Stimulated activated CD4-positive, alpha-beta T cell treated with anti-CD3 and anti-CD28 coated beads, Interleukin-1b, Interleukin-23, amount 100 ng/mL, for 1 hour (primary cell): ENCODE measurements around the gene KRTAP5-11.
"Not testable (repeated sequence)": the region's sequence is repeated elsewhere in the genome, so short reads cannot be mapped to it uniquely, and the experiment has no call there.

ENCODE experiments used
- DNase-seq, 2 donors: peaks; one replicate each; pipeline ENCODE4 v3.0.0-alpha.2; 2020; ENCODE audit warnings: low read depth in 2 of 2

The KRTAP5-11 gene, protein sequence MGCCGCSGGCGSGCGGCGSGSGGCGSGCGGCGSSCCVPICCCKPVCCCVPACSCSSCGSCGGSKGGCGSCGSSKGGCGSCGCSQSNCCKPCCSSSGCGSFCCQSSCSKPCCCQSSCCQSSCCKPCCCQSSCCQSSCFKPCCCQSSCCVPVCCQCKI

DNA sequence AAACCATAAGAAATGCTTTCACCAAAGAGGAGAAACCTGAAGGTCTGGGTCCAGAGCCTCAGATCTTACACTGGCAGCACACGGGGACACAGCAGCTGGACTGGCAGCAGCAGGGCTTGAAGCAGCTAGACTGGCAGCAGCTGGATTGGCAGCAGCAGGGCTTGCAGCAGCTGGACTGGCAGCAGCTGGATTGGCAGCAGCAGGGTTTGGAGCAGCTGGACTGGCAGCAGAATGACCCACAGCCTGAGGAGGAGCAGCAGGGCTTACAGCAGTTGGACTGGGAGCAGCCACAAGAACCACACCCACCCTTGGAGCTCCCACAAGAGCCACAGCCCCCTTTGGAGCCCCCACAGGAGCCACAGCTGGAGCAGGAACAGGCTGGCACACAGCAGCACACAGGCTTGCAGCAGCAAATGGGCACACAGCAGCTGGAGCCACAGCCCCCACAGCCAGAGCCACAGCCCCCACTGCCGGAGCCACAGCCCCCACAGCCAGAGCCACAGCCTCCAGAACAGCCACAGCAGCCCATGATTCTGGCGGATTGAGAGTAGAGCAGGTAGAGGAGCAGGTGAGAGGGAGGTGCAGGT lies at the start of gene KRTAP5-11:
Gene KRTAP5-11, minus strand, starts transcription at position 567 of the 587 bp plus-strand sequence. Its CDS starts 38 bp downstream, at position 529.
- DNase-seq: no peak

DNA sequence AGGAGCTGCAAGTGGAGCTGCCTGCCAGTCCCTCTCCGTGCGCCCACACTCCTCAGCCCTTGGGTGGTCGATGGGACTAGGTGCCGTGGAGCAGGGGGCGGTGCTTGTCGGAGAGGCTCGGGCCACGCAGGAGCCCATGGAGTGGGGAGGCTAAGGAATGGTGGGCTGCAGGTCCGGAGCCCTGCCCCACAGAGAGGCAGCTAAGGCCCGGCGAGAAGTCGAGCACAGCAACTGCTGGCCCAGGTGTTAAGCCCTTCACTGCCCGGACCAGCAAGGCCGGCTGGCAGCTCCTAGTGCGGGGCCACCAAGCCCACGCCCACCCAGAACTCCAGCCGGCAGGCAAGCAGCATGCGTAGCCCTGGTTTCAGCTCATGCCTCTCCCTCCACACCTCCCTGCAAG lies 48.9 kb upstream of the KRTAP5-11 start:
- DNase-seq: not testable (repeated sequence)

DNA sequence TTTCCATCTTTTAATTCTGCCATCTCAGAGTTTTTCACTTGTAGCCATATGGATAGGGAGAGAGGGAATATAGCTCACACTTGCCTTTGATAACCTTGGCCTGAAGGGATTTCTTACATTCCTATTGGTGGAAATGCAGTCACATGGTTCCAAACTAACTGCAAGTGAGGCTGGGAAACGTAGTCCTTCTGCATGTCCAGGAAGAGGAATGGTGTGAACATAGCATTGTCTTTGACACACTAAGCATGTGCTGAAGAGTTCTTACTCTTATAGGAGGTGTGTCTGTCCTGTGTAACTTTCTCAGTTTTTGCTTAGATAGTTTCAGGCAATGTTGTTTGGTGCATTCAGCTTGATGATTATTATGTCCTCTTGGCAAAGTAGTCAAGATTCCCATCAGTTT lies 47.4 kb upstream of the KRTAP5-11 start:
- DNase-seq: not testable (repeated sequence)

DNA sequence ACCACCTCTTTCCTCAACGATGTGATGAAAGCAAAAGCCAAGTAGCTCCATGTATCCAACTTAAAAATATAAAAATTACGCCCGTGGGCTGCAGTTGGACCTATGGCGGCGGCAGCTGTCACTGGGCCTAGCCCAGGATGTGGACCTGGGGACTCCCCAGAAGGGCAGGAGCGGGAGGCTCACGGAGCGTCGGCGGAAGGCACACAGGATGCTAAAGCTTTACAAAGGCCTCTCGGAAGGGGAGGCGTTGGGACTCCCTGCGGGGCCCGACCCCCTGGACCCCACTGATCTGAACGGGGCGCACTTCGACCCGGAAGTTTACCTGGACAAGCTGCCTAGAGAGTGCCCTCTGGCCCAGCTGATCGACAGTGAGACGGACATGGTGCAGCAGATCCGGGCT lies 46.3 kb upstream of the KRTAP5-11 start:
- not testable (repeated sequence) for DNase-seq

- DNase-seq: not testable (repeated sequence)
Observed at GRCh38 chr11:71623226-71623625, 40.6 kb upstream of the KRTAP5-11 start.

DNA sequence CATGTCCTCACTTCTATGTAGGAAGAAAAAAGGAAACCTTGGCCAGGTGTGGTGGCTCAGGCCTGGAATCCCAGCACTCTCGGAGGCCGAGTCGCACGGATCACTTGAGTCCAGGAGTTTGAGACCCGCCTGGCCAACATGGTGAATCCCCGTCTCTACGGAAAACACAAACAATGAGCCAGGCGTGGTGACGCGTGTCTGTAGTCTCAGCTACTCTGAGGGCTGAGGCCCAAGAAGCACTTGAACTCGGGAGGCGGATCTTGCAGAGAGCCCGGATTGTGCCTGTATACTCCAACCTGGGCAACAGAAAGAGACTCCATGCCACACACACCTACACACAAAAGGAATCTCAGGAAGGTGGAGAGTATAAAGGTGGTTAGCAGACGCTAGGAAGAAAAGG lies 39.9 kb upstream of the KRTAP5-11 start:
- not testable (repeated sequence) for DNase-seq

GRCh38 chr11:71615003-71615402 lies 32.3 kb upstream of the KRTAP5-11 start:
- DNase-seq: not testable (repeated sequence)

- not testable (repeated sequence) for DNase-seq
Observed at GRCh38 chr11:71614366-71614917, 31.8 kb upstream of the KRTAP5-11 start.

DNA sequence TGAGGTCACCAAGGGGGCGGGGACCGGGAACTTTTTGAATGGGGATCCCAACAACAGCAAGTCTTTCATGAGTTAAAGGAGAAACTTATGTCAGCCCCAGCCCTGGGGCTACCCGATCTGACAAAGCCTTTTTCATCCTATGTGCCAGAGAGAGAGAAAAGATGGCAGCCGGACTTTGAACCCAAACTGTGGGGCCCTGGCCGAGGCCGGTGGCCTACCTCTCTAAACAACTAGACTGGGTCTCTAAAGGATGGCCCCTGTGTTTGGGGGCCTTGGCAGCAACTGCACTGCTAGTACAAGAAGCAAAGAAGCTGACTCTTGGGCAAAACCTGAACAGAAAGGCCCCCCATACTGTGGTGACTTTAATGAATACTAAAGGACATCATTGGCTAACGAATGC lies 31.3 kb upstream of the KRTAP5-11 start:
- DNase-seq: not testable (repeated sequence)

DNA sequence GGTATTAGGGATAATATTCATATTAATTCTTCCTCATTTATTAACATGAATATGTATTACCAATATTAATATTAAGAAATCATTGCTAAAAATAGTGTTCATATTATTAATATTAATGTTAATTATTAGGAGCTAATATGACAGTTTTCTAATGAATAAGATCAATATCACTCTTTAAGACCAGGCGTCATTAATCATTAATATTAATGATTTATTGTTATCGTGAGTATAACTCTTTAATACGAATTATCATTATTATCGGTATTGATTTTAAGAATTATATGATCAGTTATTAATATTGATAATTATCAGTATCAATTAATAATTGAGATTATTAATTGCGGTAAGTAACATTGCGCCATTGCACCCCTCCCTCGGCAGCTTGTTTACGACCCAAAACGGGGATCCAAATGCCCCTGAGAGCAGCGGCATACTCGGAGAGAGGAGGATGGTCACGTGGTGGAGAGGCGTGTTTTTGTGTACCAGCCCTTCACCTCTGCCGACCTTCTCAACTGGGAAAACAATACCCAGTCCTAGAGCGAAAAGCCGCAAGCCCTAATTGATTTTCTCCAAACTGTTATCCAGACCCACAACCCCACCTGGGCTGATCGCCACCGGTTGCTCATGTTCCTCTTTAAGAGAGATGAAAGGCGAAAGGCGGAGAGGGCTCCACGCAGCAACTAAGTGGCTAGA lies 28.7 kb upstream of the KRTAP5-11 start:
- DNase-seq: not testable (repeated sequence)

DNA sequence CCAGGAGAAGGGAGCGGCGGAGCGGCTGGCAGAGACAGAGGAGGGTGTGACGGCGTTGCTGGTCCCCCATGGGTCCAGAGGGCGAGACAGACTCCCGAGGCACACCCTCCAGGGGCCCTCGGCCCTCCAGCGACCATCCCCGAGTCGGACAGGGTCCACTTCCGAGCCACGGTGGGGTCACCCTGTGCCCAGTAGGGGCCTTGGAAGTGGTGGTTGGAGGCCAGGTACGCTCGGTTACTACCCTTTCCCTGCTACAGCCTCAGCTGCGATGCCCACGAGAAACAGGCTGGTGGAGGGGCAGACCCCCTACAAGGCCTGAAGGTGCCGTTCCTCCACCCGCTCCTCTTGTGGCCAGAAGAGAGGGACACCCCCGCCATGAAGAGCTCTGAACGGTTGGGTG lies 25.6 kb upstream of the KRTAP5-11 start:
- not testable (repeated sequence) for DNase-seq

- not testable (repeated sequence) for DNase-seq
Observed at GRCh38 chr11:71607520-71608216, 25.0 kb upstream of the KRTAP5-11 start.

GRCh38 chr11:71606853-71607519 lies 24.3 kb upstream of the KRTAP5-11 start:
- DNase-seq: not testable (repeated sequence)

DNA sequence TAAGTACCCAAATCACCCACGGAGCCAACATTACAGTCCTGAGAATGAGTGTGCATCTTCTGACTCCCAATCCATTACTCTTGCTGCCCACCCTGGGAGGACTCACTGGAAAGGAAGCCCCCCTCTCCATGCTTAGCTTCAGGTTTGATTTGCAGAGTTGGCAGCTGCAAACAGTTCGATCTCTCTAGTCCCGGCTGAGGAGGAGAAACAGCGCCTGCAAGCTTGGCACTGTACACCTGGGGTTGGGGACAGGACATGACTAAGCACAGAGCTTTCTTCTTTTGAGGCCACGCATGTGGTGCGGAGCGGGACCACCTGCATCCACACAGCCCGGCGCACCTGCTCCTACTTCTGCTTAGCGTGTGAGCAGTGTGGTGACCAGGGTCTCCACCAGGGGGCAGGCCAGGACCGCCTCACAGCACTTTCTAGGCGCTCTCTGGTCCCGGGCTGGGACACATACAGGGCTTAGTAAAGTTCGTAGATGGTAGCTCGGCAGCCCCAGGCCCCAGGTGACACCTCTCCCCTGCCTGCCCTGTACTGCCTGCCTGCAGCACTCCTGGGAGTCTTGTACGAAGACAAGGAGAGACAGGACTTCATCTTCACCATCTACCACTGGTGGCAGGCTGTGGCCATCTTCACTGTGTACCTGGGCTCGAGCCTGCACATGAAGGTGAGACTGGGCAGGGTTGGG lies 22.3 kb upstream of the KRTAP5-11 start:
- DNase-seq: not testable (repeated sequence)

DNA sequence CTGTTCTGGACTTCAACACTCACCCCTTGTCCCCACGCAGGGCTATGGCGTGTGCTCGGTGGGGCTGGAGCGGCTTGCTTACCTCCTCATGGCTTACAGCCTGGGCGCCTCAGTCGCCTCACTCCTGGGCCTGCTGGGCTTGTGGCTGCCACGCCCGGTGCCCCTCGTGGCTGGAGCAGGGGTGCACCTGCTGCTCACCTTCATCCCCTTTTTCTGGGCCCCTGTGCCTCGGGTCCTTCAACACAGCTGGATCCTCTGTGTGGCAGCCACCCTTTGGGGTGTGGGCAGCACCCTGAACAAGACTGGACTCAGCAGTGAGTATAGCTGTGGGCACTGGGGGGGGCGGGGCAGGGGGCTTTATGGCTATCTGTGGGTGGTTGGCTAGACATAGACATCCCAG lies 20.5 kb upstream of the KRTAP5-11 start:
- not testable (repeated sequence) for DNase-seq

DNA sequence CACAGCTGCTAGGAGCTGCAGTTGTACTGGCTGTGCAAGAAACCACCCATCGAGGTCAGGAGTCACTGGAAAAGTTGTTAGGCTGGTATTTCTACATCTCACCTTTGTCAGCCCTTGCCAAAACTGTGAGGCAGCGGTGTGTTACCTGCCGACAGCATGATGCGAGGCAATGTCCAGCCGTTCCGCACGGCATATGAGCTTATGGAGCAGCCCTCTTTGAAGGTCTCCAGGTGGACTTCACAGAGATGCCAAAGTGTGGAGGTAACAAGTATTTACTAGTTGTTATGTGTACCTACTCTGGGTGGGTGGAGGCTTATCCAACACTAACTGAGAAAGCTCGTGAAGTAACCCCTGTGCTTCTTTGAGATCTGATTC lies 6.9 kb upstream of the KRTAP5-11 start:
- not testable (repeated sequence) for DNase-seq

DNA sequence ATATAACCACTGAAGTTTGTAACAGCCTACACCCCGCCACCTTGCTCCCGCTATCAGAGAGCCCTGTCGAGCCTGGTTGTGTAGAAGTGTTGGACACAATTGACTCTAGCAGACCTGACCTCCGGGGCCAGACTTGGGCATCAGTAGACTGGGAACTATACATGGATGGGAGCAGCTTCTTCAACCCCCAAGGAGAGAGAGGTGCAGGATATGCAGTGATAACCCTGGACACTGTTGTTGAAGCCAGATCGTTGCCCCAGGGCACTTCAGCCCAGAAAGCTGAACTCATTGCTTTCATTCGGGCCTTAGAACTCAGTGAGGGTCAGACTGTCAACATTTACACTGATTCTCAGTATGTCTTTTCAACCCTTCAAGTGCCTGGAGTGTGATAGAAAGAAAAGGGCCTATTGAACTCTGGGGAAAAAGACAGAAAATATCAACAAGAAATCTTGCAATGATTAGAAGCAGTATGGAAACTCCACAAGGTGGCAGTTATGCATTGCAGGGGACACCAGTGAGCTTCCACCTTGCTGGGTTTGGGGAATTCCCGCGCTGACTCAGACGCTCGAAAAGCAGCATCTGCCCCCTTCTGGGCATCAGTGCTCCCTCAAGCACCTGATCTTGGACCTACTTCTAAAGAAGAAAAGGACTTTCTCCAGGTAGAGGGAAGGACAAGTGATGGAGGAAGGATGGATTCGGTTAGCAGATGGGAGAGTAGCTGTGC lies 6.3 kb upstream of the KRTAP5-11 start:
- peak in 1 of 2 donors; percentile 40 for DNase-seq

GRCh38 chr11:71588314-71588713 lies 5.6 kb upstream of the KRTAP5-11 start:
- DNase-seq: not testable (repeated sequence)

GRCh38 chr11:71585673-71586072 lies 3.0 kb upstream of the KRTAP5-11 start:
- DNase-seq: not testable (repeated sequence)

GRCh38 chr11:71582969-71583368 lies 294 bp upstream of the KRTAP5-11 start:
- DNase-seq: not testable (repeated sequence)
